NCI-H2107 (cell line): ENCODE results near the gene TRPM2.
"Not testable (repeated sequence)": the region's sequence is repeated elsewhere in the genome, so short reads cannot be mapped to it uniquely, and the experiment has no call there.

Source experiments
- DNase-seq: peaks from one replicate; lab custom pipeline; 2025; lab: John Stamatoyannopoulos, UW

Gene TRPM2

DNA sequence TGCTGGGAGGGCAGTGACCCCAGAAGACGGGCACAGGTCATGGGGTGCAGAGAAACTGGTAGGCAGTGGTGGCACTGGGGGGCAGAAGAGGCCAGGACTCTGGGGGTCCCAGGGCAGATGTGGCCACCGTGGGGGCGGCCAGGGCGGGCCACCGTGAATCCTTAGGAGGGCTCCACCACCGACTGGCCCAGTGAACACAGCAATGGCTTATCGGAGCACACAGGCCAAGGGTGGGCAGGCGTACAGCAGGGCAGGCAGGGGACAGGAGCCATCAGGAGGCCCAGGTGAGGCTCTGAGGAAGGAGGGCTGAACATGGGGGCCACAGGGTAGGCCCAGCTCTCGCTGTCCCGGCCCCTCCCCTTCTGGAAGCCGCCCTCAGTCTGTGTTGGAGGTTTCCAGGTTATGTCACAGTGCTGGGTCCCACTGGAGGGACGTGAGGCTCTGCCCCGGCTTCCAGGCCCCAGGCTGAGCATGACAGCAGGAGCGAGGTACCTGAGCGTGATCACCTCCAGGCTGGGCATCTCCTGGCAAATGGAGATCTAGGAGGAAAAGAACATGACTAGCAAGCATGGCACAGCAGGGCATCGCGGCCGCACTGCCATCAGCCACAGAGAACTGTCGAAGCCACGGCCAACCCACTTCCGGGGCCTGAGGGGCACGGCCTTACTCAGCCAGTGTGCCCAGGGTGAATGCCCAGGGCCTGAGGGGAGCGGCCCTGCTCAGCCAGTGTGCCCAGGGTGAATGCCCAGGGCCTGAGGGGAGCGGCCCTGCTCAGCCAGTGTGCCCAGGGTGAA lies 18.0 kb upstream of the TRPM2 start:
- no peak for DNase-seq

DNA sequence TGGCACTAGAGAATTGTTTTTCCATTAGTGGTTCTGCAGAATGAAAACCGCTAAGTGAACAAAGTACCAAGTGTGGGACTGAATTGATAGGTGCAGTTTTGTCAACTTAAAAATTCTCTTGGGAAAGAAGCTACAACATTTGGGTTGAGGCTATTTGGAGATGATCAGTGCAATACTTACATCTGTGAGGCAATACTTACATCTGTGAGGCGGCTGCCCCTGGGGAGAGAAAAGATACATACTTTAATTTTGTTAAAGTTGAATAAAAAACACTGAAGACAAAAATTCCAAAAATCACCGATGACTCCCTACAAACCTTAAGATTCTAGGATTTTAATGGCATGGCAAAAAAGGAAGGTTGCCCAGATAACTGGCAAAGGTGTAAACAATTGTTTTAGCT lies 16.0 kb upstream of the TRPM2 start:
- no peak for DNase-seq

DNA sequence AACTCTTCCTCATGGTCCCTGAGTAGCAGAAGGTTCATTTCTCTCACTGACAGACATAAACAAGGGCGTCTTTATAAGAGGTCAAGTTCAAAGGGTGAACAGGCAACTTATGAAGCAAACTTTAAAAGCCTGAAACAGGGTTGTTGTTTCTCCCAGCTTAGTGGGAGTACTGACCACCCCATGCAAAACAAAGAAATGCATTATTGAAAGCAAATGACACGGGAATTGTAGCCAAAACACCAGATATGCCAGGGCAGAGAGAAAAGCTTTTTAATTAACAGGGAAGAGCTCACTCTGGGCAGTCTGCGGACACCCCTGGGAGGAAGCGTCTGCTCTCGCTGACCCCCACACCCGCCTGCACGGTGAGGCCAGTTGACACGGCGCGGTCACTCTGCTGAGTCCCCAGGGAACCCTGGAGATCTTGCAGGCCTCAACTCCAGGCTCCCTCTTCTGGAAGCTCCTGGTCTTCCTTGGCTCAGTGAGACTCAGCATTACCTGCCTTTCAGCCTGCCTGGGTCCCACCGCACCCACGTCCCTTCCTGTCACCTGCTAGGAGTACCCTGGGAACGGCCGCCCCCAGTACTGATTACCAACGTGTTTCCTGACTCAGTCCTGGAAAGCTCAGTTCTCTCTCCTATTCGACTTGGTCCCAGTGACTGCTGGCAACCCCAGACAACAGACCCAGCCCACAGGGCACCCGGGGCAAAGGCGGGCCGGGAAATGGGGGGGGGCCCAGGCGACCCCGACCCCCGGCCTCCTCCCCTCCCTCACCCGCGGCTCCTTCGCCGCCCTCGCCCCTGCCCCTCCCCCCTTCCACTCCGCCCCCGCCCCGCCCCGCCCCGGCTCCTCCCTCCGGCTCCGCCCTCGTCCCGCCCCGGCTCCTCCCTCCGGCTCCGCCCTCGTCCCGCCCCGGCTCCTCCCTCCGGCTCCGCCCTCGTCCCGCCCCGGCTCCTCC lies 15.2 kb upstream of the TRPM2 start:
- DNase-seq: no peak

DNA sequence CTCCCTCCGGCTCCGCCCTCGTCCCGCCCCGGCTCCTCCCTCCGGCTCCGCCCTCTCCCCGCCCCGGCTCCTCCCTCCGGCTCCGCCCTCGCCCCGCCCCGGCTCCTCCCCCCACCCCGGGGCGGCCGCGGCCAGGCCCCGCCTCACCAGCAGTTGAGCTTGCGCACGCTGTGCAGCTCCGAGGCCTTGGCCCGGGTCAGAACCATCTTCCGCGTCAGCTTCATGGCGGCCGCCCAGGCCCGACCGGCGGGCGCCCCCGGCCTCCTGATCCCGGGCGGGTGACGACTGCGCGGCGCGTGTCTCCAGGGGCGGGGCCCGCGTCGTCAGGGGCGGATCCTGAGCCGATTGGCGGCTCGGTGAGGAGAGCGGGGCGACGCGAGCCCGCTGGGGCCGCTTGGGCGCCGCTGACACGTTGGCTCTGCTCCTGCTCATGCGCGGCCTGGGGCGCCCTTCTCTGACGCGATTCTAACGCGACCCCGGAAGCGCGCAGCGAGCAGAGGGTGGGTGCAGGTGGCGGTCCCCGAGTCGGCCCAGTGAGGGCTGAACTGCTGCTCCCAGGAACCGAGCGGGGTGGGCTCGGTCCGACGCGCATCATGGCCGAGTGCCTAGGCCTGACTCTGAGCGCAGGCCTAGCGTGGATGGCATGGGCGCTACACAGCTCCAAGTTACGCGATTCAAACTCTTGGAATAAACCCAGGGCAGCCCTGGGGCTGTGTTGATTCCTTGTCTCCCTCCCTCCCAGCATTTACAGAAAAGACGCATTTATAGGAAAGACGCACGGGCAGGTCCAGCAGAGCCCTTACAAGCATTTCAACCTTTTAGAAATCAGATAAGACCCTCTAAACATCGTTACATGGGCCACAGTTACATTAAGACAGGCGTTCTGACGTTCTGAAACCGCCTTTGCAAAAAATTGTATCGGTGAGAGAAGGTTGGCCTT lies 14.2 kb upstream of the TRPM2 start, which contains the start of gene CFAP410:
TSS of gene CFAP410 (minus strand) at position 420 of the 940 bp plus-strand sequence. CDS start at position 224, 196 bp downstream.
- peak; percentile 95 for DNase-seq

DNA sequence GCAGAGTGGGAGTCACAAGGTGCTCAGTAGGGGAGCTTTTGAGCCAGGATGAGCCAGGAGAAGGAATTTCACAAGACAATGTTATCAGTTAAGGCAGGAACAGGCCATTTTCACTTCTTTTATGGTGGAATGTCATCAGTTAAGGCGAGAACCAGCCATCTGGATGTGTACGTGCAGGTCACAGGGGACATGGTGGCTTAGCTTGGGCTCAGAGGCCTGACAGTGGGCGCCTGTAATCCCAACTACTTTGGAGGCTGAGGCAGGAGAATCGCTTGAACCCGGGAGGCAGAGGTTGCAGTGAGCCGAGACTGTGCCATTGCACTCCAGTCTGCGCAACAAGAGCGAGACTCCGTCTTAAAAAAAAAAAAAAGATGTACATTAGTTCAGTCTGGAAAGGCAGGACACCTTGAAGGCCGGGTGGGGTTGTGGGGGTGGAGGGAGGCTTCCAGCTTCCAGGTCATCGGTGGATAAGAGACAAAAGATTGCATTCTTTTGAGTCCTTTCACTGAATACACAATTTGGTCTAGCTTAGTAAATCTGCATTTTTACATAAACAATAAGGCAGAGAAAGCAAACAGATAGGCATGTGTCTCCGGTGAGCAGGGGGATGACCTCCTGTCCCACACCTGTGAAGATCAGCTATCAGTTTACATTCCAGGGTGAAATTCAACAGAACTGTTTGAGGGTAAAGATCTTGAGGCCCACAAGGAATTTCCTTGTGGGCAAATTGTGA lies 11.5 kb upstream of the TRPM2 start:
- DNase-seq: not testable (repeated sequence)

DNA sequence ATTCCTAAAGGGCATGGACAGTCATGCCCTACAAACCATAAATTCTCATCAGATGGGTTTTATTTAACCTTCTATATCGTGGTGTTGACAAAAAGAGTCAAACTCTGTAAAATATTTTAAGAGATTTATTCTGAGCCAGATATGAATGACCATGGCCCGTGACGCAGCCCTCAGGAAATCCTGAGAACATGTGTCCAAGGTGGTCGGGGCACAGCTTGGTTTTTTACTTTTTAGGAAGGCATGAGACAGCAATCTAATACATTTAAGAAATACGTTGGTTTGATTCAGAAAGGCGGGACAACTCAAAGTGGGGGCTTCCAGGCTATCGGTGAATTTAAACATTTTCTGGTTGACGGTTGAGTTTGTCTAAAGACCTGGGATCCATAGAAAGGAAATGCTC lies 10.4 kb upstream of the TRPM2 start:
- DNase-seq: not testable (repeated sequence)

DNA sequence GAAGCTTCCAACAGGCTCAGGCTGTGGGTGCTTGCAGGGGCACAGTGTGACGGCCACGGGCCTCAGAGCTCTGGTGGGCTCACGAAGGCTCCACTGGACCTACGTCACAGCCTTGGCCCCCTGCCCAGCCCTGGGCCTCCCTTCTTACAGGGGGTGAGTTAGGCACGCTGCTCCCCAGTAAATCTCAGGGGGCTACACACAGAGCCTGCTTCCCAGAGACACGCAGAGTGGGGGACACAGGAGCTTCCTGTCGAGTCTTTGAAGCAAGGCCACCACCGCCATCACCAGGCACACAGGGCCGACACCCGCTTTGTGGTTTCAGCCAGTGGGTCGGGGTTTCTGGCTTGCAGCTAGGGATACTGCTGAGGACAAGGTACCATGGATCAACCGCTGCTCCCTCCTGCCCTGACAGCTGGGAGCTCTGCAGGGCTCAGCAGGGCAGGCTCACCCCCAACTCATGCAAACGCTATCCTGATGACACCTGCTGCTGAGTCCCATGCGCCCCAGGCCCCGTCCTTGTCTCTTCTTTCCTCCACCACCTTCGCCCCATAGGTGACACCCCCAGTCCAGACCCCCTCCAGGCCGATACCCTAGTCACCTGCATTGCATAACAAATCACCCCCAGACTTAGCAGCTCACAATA lies 8.8 kb upstream of the TRPM2 start:
- no peak for DNase-seq

DNA sequence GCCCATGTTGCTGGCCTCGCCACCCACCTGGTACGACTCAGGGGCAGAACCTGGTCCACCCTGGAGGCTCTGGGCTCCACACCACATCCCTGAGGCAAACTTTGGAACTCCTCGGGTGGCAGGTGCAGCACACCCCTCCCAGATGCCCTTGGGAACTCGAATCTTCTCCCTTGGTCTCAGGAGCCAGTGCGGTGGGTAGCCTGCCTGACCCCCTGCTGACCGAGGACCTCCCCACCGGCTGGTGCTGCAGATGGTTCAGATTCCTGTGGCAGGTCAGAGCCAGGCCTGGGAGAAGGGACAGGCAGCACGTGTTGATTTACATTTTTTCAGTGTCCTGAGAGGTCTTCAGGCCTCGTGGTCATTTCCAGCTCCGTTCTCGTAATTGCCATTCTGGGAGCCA lies 7.9 kb upstream of the TRPM2 start:
- DNase-seq: no peak

DNA sequence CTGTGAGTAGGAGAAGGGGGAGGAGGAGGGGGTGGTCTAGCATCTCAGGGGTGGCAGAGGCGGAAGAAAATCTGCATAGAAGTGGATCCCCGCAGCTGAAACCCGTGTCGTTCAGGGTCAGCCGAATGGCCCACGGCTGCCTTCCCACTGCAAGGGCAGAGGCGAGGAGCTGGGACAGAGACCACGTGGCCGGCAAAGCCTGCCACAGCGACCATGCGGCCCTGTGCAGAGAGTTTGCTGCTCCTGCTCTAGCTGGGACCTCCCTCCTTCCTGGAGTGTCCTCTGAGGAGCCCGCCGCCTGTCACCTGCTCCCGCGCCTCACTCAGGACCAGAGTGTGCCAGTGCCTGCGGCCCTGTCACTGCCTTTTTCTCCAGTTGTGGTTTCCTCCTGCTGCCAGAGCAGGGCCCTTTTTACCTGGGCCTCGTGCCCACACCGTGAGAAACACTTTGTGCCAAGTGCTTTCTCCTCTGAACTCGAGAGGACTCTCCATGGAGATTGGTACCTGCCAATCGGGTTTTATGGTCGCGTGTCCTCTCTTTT lies 5.4 kb upstream of the TRPM2 start:
- peak; percentile 62 for DNase-seq

DNA sequence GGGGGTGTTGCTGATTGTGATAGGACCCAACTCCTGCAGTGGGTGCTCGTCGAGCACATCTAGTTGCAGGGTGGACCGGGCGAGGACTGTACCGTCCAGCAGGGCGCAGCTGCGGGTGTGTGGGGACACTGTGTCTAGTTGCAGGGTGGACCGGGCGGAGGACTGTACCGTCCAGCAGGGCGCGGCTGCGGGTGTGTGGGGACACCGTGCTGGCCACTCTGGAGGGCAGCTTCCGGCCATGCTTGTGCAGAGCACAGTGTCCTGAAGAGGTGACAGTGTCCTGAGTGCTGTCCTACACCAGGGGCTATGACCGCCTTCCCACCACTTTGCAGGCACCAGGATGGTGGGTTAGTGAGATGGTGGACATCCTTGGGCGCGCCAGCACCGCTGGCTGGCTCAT lies 4.6 kb upstream of the TRPM2 start:
- DNase-seq: no peak

DNA sequence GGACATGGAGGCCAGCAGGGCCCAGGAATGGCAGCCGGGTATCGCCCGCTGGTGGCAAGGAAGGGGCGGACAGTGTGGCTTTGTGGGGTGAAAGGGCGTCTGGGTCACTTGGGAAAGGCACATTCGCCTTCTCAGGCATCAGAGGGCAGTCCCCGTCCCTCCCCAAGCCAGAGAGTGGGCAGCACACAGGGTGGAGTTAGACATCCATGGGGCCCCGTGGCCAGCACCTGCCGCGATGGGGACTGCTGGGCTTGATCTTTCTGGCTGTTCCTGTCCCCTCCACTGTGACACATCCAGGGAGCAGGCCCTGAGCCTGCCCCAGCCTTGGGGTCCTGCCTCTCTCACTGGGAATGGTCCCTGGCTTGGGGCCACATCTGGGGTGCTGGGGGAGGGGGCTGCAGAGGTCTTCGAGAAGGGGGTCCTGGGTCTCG lies 4.0 kb upstream of the TRPM2 start:
- DNase-seq: no peak

DNA sequence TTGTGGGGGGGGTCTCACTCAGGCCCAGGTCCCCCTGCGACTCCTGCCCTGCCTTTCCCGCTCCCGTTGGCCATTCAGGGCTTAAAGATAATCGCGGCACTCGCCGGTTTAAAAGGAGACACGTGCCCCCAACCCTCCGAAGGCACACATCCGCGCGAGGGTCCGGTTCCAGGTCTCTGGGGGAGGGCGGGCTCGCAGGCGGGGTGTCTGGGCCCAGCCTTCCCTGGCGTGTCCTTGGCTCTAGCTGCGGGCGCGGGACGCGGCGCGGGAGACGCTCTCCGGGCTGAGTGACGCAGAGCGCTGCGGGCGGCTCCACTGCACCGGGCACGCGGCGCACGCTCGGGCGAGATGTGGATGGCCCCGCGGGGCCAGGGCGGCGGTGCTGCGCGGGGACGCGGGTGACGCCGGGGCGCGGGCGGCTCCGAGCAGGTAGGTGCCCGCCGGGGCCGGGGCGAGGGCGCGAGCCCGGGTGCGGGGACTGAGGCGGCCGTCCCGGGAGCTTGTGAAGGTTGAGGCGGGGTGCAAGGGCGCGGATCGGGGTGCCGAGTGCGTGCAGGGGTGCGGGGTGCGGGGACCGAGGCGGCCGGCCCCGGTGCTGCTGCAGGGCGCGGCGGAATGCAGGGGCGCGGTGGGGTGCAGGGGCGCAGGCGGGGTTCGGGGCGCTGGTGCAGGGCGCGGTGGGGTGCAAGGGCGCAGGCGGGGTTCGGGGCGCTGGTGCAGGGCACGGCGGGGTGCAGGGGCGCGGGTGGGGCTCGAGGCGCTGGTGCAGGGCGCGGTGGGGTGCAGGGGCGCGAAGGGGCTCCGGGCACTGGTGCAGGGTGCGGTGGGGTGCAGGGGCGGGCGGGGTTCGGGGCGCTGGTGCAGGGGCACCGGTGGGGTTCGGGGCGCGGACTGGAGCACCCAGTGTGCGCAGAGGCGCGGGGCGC lies 3.3 kb upstream of the TRPM2 start:
- DNase-seq: no peak

DNA sequence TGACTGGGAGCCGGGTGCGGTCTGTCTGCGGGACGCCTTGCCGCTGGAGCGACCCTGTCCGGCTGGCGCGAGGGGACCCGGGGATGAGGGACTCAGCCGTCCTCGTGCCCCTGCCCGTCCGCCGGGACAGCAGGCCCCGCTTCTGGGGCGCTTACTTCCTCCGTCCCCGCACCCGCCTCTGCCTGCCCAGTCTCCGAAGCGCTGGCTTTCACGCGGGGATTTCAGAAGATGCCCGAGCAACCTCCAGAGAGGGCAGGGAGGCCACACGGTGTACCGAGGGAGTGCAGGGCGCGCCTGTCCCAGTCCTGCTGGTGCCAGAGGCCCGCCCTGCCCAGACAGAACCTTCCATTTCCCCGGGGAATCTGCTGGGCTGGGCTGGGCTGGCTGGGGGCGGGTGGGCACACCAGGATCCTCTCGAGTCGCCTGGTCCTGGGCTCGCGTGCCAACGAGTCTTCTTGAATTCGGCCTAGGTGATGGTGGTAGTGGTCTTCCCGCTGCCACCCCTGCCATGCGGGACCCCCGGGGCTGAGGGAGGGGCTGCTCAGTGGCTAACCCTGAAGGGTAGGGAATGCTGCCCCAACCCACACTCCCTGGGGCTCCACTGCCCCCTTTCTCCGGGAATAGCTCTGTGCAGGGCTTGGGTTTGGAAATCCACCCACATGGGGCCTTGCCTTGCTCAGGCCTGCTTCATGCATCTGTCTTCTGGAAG lies 2.5 kb upstream of the TRPM2 start:
- no peak for DNase-seq

DNA sequence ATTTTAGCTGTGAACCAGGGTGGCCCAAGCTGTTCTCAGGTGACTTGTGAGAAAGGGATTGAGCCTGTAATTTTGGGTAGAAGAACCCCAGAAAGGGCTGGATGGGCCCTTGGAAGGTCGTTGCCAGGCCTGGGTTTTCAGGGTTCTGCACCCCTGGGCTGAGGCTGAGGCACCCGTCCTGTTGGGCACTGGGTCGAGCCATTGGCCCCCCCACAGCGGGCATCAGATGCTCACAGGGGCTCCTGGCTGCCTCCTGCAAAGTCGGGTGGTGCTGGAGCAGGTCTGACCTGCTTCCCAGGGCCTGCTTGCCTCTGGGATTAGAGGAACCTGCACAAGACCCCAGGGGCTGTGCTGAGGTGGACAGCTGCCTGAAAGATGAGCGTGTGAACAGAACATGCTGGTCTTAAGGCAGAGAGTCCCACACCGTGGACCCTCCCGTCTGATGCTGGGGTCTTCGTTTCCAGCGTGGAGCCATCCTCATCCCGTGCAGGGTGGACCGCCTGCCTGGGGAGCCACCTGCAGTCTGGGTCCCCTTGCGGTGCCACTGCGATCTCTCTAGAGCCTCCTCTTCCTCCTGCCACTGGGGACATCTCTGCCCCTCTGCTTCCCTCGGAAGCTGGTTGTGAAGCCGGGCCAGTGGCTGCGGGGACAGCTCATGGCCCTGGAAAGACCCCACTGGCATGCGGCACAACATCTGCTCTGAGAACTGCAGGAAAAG lies 1.7 kb upstream of the TRPM2 start:
- no peak for DNase-seq

DNA sequence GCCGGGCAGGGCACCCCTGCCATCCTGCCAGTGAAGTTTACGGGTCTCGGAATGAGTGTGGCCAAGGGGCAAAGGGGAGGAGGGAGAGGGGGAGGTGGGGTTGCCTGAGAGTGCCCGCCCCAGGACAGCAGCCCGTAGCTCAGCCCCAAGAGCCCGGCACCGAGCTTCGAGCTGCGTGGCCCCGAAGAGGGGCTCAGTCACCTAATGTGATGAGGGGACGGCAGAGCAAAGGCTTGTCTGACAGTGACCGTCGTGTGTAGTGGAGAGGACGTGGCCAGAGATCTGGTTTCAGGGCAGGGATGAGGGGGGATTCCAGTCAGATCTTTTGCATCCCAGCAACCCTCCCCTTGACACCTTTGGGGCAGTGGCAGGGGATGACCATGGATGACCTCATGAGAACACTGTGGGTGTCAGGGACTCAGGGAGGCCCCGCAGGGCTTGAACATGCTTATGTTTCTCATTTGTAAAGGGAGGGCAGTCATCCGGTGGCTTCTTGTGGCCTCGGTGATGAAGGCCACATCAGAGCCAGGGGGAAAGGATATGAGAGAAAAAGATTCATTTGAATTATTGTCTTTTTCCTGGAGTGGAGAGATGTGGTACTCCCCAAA lies 1.1 kb upstream of the TRPM2 start:
- no peak for DNase-seq

DNA sequence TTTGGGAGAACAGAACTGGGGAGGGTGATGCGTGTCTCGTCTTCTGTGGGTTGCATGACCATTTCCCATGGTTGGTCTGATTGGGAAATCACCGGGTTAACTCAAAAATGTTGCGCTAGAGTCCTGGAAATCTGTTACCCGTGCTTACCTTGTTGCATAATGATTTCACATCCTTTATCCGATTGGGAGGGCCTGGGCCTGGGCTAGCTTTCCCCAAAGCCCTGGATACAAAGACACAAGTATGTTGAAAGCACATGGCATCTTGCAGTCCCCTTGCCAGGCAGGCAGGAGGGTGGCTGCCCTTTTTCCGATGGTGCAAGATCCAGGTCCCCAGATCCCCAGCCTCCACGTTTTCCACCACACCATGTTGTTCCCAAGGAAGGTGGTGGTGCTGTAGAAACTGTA lies 582 bp downstream of the TRPM2 start:
- no peak for DNase-seq
